Memory B cell (primary cell): Measurements from ENCODE around the gene RRP1B.
"Not testable (repeated sequence)": the region's sequence is repeated elsewhere in the genome, so short reads cannot be mapped to it uniquely, and the experiment has no call there.

Experiments used
- ATAC-seq: fragments of 150-1000 bp; cut with Tn5 transposase; 2 replicates; pipeline ENCODE4 v1.10.0; 2021; ENCODE audit warnings: low read depth, mild to moderate bottlenecking, moderate library complexity
- DNase-seq, 2 donors: peaks; one replicate each; pipeline ENCODE4 v3.0.0; 2022; ENCODE audit warnings: low spot score in 2 of 2
- H3K27ac Mint-ChIP-seq: one replicate; pipeline ENCODE4 v1.8.0; 2022; ENCODE audit warnings: mild to moderate bottlenecking, moderate library complexity, mixed read lengths
- H3K27me3 Mint-ChIP-seq: one replicate; pipeline ENCODE4 v1.8.0; 2022; ENCODE audit warnings: mixed read lengths
- H3K36me3 Mint-ChIP-seq: one replicate; pipeline ENCODE4 v1.8.0; 2022; ENCODE audit warnings: mild to moderate bottlenecking, mixed read lengths
- H3K4me1 Mint-ChIP-seq: one replicate; pipeline ENCODE4 v1.8.0; 2022; ENCODE audit warnings: mixed read lengths
- H3K4me3 Mint-ChIP-seq: one replicate; pipeline ENCODE4 v1.8.0; 2022; ENCODE audit warnings: mild to moderate bottlenecking, moderate library complexity, mixed read lengths
- H3K9me3 Mint-ChIP-seq: one replicate; pipeline ENCODE4 v1.8.0; 2022; ENCODE audit warnings: mixed read lengths

RRP1B gene

DNA sequence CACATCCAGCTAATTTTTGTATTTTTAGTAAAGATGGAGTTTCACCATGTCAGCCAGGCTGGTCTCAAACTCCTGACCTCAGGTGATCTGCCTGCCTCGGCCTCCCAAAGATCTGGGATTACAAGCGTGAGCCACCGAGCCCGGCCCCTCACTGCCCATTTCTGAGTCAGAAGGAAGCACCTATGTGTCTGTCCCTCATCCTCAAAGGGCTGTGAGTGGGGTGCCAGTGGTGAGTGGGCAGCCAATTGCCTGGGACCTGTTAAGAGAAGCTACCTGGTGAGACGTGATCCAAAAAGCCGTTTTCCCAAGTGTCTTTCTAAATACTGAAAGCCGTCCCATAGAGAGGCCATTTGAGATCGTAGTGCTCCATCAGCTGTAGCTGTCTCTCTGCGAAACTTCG is 32.4 kb downstream of the RRP1B start:
- Mint-ChIP-seq H3K27me3 (no peaks in the 10 kb centered on the region), H3K36me3 (peaks cover 27% of the 10 kb centered on the region), H3K4me3 (no peak overlapping the region), H3K4me1 (peaks cover 14% of the 10 kb centered on the region), H3K9me3 (no peaks in the 10 kb centered on the region), H3K27ac (no peak overlapping the region)
- DNase-seq, result no peak
- ATAC-seq, result no peak

DNA sequence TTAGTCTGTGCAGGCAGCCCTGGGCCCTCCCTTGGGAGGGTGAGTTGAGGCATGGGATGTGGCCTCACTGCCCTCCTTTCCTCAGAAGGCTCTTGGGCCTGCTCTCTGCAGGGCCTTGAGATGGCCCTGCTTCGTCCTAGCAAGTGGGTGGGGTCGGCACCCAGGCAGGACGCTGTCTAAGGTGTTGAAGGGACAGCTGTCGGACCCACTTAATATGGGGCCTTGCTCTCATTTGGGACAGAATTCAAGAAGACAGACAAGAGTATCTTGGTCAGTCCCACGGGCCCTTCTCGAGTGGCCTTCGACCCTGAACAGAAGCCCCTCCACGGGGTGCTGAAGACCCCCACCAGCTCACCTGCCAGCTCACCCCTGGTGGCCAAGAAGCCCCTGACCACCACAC is 33.6 kb downstream of the RRP1B start:
- Mint-ChIP-seq H3K27me3 (no peaks in the 10 kb centered on the region), H3K4me1 (peaks cover 6% of the 10 kb centered on the region), H3K4me3 (no peak overlapping the region), H3K9me3 (no peaks in the 10 kb centered on the region), H3K27ac (no peak overlapping the region), H3K36me3 (peaks cover 19% of the 10 kb centered on the region)
- no peak for DNase-seq
- ATAC-seq, result no peak

DNA sequence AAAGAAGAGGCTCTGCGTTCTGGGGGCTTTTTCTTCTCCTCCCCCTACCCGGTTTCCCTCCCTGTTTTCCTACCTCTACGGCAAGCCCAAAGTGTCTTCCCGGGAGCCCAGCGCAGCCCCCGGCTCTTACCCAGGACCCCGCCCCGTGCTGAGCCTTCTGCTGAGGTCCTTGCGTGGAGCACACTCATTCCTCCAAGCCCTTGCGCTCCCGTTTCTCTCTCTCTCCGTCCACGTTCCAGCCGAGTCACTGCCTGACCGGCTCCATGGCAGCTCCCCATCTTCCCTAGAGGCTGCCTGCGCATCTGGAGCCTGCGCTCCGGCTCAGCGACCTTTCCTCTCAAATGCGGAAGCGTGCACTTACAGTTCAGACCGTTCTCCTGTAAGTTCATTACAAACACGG is 34.6 kb downstream of the RRP1B start:
- Mint-ChIP-seq H3K4me3 (no peak overlapping the region), H3K36me3 (peaks cover 17% of the 10 kb centered on the region), H3K27me3 (no peaks in the 10 kb centered on the region), H3K27ac (no peak overlapping the region), H3K4me1 (no peaks in the 10 kb centered on the region), H3K9me3 (no peaks in the 10 kb centered on the region)
- ATAC-seq (no peak), DNase-seq (no peak)

DNA sequence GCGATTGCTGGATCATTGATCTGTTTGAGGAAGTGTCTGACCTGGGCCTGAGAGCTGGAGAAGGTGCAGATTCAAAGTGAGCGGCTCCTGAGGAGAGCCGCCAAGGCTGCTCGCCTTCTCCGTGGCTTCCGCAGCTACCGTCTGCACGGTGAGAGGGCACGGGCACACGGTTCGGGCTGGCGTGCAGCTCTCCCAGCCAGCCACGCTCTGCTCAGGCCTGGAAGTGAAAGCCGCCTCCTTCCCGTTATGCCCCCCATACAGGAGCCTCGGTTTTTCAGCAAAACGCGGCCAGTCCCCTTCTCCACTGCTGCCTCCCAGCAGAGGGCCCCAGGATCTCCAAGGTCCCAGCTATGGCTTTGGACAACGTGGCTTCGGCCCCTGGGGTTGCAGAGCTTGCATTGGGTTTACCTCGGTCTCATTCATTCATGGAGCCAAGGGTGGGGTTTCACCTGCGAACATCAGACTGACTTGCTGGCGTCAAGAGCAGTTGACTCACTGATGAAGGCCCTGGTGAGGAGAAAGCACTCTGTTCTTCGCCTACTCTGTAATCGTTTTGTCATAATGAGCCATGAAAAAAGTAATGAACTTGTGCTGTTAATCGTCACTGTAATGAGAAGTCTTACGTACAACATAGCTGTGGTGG is 35.2 kb downstream of the RRP1B start:
- H3K27me3 Mint-ChIP-seq, result no peaks in the 10 kb centered on the region
- DNase-seq (no peak), ATAC-seq (no peak)
- peaks cover 17% of the 10 kb centered on the region for H3K36me3 Mint-ChIP-seq
- H3K27ac Mint-ChIP-seq, result no peak overlapping the region
- H3K4me3 Mint-ChIP-seq, result no peak overlapping the region
- H3K4me1 Mint-ChIP-seq, result no peaks in the 10 kb centered on the region
- H3K9me3 Mint-ChIP-seq, result no peaks in the 10 kb centered on the region

DNA sequence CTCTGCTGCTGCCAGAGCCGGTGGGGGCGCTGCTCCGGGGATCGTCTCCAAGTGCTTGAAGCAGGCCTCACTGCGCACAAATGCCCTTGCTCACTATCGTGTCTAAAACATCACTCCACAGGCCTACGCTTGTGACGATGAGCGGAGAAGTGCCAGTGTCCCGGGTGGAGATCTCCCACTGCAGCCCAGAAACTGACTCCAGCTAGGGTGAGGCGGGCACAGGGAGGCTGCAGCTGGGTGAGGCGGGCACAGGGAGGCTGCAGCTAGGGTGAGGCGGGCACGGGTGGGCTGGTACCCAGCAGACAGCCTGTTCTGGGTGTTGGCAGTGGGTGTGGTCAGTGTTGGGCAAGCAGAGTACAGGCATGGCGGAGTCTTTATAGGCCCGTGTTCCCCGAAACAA is 36.9 kb downstream of the RRP1B start:
- Mint-ChIP-seq H3K27me3 (no peaks in the 10 kb centered on the region), H3K4me1 (no peaks in the 10 kb centered on the region), H3K36me3 (peaks cover 11% of the 10 kb centered on the region), H3K9me3 (no peaks in the 10 kb centered on the region), H3K27ac (no peak overlapping the region), H3K4me3 (no peak overlapping the region)
- ATAC-seq (no peak), DNase-seq (no peak)

DNA sequence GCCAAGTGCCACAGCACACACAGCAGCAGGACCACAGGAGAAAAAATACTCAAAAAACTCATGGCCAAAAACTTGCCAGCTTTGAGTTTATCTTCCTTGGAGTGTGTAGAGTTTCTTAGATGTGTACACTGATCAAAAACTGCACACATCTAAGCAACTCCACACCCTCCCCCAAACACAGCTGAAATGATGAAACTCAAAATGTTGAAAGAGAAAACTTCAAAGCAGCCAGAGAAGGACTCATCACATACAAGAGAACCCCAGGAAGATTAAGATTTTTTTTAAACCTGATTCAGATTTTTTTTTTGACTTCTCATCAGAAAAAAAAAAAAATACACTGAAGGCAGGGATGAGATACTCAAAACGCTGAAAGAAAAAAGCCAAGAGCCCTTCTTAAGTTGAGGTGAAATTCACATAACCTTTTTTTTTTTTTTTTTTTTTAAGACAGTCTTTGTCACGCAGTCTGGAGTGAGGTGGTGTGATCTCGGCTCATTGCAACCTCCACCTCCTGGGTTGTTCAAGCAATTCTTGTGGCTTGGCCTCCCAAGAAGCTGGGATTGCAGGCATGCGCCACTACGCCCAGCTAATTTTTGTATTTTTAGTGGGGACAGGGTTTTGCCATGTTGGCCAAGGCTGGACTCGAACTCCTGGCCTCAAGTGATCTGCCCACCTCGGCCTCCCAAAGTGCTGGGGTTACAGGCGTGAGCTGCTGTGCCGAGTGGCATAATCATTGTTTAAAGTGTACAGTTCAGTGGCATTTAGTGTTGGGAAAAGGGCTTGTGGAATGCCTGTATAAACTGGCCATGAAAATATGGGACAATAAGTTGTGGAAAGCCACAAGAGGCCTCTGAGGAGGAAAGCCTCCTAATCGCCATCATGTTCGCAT is 38.6 kb downstream of the RRP1B start:
- Mint-ChIP-seq H3K4me3 (no peak overlapping the region), H3K27ac (no peak overlapping the region), H3K9me3 (no peaks in the 10 kb centered on the region), H3K27me3 (peaks cover 3% of the 10 kb centered on the region), H3K4me1 (peaks cover 2% of the 10 kb centered on the region), H3K36me3 (peaks cover 11% of the 10 kb centered on the region)
- no peak for DNase-seq
- ATAC-seq, result no peak

DNA sequence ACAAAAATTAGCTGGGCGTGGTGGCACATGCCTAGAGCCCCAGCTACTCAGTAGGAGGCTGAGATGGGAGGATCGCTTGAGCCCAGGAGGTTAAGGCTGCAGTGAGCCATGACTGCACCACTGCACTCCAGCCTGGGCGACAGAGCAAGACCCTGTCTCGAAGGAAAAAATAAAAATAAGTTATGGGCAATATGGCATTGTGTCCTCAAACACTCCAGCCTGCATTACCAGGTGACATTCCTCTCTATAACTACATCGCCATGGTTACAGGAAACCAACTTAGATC is 40.1 kb downstream of the RRP1B start:
- not testable (repeated sequence) for H3K36me3 Mint-ChIP-seq, H3K4me1 Mint-ChIP-seq, ATAC-seq, H3K27ac Mint-ChIP-seq, H3K9me3 Mint-ChIP-seq, H3K4me3 Mint-ChIP-seq, H3K27me3 Mint-ChIP-seq, DNase-seq

DNA sequence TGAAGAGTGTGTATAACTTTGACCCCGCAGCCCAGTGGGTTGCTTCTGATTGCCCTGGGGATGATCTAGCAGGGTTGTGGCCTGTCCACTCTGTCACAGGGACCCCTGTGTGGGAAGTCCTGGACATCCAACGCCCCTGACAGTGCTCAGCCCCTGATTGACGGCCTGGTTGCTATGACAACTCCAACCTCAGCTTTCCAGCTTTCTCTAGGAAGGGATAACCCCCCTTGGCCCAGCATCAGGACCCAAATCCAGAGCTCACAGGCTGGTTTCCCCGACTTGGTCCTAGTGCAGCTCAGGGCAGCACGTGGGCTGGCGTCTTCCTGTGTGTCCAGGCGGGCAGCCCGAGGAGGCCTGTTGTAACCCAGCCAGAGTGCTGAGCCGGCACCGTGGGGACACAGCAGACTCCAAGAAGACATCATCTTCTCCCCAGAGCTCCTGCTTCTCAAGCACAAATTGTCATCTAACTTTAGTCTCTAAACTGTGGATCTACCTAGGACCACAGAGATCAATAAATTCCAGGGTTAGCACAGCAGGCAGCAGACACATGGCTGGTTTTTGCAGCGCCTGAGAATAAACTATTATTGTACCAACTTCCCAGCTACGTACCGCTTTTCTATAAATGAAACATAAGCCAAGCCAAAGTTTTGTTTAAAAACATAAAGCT is 40.7 kb downstream of the RRP1B start:
- Mint-ChIP-seq H3K4me3 (no peak overlapping the region), H3K4me1 (peaks cover 6% of the 10 kb centered on the region), H3K27me3 (peaks cover 3% of the 10 kb centered on the region), H3K9me3 (no peaks in the 10 kb centered on the region), H3K36me3 (peaks cover 4% of the 10 kb centered on the region), H3K27ac (no peak overlapping the region)
- no peak for DNase-seq
- ATAC-seq, result no peak

DNA sequence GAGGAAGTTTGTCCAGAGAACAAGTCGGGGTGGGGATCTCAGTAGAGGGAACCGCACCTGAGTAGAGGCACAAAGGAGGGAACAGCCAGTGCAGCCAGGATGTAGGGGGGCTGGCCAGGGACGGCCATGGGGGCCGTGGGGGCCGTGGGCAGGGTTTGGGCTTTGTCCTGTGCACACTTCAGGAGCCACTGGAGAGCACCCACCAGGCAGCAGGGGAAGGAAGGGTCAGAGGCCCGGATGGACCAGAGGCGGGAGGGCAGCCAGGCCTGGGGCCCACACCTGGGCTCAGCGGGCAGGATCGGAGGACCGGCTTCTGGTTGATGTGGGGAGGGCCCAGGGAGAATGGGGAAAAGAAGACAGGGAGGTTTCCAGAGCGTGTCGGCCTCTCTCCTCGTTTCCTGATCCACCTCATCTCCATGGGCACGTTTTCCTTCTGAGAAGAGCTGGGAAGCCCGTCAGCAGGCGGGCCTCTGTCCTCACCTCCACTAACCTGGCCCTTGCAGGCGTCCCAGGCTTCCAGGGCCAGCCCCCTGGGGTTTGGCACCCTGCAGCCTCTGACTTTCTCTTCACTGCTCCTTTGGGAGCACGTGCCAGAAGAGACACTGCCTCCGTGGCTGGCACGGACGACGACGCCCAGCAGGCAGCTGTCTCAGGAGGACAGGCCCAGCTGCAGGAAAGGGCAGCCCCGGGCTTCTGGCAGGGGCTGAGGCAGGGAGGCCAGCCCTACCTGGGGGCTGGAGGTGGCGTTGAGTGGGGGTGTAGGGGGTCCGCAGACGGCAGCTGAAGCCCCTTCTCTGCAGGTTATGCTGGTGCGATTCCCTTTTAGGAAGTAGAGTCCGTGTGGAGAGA is 42.8 kb downstream of the RRP1B start:
- Mint-ChIP-seq H3K4me3 (no peak overlapping the region), H3K36me3 (no peaks in the 10 kb centered on the region), H3K4me1 (peaks cover 6% of the 10 kb centered on the region), H3K27me3 (peaks cover 3% of the 10 kb centered on the region), H3K9me3 (no peaks in the 10 kb centered on the region), H3K27ac (no peak overlapping the region)
- no peak for ATAC-seq
- DNase-seq, result no peak

DNA sequence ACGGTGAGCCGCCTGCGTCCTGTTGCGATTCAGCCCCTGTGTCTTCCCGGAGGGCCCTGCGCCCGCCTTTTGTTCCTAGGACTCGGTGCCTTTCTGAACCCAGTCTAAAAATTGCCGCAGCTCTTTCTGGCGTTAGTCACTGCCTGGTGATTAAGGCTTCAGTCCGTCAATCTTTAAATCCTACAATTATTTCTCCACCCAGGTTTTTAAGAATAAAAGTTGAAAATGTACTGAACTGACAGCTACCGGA is 43.4 kb downstream of the RRP1B start:
- no peak for DNase-seq
- Mint-ChIP-seq H3K27ac (no peak overlapping the region), H3K27me3 (peaks cover 3% of the 10 kb centered on the region), H3K36me3 (no peaks in the 10 kb centered on the region), H3K4me3 (peak overlapping the region; percentile 64), H3K4me1 (peaks cover 6% of the 10 kb centered on the region), H3K9me3 (no peaks in the 10 kb centered on the region)
- ATAC-seq, result no peak

DNA sequence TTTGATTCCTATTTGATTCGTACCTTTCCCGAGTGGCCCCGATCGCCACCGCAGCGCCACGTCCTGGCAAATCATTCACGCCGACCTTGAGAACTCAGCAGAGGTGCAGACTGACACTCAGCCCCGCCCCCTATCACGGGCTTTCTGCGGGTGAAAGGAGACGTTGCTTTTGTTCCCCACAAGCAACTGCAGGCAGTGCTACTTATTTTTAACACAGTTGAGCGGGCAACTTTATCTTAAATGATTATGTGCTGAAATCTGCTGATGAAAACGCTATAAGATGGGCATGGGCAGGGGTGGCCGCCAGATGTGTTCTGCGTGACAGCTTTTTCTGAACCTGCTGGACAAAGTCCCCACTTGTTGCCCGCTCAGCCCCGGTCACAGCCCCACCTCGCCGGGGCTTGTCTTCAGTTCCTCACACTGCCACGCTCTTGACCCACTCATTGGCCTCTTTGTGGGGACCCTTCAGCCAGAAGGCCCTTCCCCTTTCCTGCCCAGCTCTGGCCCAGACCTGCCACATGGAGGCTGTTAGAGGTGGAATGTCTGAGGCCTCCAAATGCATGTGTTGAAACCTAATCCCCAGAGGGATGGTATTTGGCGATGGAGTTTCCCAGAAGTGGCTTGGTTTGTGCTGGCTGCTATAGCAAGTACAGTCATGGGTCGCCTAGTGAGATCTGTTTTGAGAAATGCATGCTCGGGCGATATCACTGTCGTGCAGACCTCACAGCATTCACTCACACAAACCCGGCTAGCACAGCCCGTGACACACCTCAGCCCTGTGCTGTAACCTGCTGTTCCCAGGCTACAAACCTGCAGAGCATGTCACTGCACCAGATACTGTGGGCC is 43.9 kb downstream of the RRP1B start:
- Mint-ChIP-seq H3K9me3 (no peaks in the 10 kb centered on the region), H3K27me3 (peaks cover 3% of the 10 kb centered on the region), H3K4me3 (peak overlapping the region; percentile 64), H3K36me3 (no peaks in the 10 kb centered on the region), H3K4me1 (peaks cover 6% of the 10 kb centered on the region), H3K27ac (no peak overlapping the region)
- no peak for DNase-seq
- peak; percentile 70 for ATAC-seq

DNA sequence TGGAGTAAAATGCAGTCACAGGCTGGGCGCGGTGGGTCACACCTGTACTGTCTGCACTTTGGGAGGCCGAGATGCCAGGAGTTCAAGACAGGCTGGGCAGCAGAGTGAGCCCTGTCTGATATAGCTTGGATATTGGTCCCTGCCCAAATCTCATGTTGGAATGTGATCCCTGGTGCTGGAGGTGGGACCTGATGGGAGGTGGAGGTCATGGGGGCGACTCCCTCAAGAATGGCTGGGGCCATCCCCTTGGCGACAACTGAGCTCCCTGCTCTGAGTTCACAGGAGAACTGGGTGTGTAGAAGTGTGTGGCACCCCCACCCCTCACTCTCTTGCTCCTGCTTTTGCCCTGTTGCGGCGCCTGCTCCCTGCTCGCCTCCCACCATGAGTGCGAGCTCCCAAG is 48.1 kb downstream of the RRP1B start:
- Mint-ChIP-seq H3K27ac (no peak overlapping the region), H3K4me1 (peaks cover 6% of the 10 kb centered on the region), H3K27me3 (peaks cover 10% of the 10 kb centered on the region), H3K36me3 (no peaks in the 10 kb centered on the region), H3K9me3 (no peaks in the 10 kb centered on the region), H3K4me3 (no peak overlapping the region)
- no peak for ATAC-seq
- DNase-seq, result no peak

DNA sequence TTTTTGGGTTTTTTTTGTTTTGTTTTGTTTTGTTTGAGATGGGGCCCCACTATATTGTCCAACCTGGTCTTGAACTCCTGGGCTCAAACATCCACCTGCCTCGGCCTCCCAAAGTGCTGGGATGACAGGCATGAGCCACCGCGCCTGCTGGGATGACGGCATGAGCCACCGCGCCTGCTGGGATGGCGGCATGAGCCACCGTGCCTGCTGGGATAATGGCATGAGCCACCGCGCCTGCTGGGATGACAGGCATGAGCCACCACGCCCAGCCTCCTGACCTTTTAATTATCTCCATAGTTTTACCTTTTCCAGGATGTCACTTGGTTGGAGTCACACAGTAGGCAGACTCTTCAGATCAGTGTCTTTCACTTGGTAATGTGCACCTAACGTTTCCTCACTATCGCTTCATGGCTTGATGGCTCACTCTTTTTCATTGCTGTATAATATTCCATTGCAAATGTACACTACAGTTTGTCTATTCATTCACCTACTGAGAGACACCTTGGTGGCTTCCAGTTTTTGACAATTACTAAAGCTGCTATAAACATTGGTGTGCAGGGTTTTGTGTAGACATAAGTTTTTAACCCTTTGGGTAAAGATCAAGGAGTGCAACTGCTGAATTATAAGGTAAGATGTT is 49.5 kb downstream of the RRP1B start:
- Mint-ChIP-seq H3K4me1 (no peaks in the 10 kb centered on the region), H3K9me3 (no peaks in the 10 kb centered on the region), H3K36me3 (no peaks in the 10 kb centered on the region), H3K4me3 (no peak overlapping the region), H3K27ac (no peak overlapping the region), H3K27me3 (peaks cover 8% of the 10 kb centered on the region)
- DNase-seq (no peak), ATAC-seq (no peak)
